SU-DHL-6 (cell line): ENCODE results near the gene TET2.

Experiments
- CTCF ChIP-seq: fragments of 200-600 bp; sonication (generic); IDR thresholded peaks from one replicate; pipeline ENCODE4 v1.5.1; 2017; ENCODE audit warnings: antibody characterized with exemption, mild to moderate bottlenecking, low read length, moderate library complexity; ENCODE audit not compliant: insufficient read depth, poor library complexity, severe bottlenecking
- EZH2phosphoT487 ChIP-seq: fragments of 200-600 bp; sonication (generic), shearing (Covaris generic); conservative IDR thresholded peaks from 2 replicates; pipeline ENCODE4 v1.6.1; 2018; ENCODE audit warnings: mild to moderate bottlenecking, antibody characterized with exemption, low read length, moderate library complexity, mixed read lengths

GRCh38 chr4:105108971-105109370 lies 37.7 kb upstream of the TET2 start:
- TF ChIP-seq CTCF = no peak
- TF ChIP-seq EZH2phosphoT487 = no peak
